NCI-H1092 treated with DMSO at 0.1 percent for 48 hours (cell line): Measurements from ENCODE around the gene ANKH.
"Not testable (repeated sequence)": the region's sequence is repeated elsewhere in the genome, so short reads cannot be mapped to it uniquely, and the experiment has no call there.

Experiments
- DNase-seq: peaks from one replicate; lab custom pipeline; 2025; lab: John Stamatoyannopoulos, UW

Gene ANKH

DNA sequence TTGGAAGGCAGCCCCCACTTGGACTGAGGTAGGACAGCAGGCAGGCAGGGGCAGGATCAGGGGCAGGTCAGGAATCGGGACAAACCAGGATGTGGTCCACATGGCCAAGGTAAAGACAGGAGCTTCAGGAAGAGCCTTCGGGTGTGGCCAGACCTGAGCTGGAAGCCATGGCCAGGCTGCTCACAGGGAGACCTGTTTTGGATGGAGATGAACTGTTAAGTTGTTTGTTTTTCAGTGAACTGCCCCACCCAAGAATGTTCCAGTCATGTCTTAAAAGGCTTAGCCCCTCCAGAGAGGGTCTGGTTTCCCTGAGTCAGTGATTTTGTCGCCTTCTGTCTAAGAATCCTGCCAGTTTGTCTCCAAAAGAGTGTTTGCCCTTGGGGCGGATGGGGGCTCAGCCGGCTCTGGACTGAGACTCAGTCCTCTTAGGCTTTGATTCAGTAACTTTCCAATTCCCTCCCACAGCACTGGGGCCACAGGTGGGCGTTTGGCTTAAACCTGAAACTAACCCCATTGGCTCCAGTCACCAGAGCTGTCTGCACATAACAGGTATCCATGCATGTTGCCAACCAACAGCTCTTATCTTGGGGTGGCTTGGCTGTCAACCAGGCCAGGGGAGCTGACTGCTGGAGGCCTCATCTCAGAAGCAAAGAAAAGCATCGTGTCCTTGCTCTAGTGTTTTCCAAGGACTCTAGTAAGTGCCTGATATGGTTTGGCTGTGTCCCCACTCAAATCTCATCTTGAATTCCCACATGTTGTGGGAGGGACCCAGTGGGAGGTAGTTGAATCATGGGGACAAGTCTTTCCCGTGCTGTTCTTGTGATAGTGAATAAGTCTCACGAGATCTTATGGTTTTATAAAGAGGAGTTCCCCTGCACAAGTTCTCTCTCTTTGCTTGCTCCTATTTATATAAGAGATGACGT lies 11.3 kb upstream of the ANKH start:
- no peak for DNase-seq

DNA sequence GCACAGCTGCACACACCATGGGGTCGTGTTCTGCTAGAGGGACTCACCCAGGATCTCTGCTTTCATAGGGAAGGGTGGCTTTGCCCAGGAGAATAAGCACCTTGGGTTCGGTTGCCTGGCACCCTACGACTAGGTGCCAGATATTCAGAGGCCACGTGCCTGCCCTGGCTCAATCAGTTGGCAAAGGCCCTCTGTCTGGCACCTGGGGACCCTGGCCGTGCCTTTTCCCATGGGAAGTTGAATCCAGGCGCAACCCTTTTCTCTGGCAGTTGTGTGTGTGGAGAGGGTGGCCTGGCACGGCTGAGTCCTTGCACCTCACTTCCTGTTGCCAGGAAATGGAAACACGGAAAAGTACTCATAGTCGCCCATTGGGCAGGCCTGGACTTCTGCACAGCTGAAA lies 10.2 kb upstream of the ANKH start:
- peak; percentile 26 for DNase-seq

DNA sequence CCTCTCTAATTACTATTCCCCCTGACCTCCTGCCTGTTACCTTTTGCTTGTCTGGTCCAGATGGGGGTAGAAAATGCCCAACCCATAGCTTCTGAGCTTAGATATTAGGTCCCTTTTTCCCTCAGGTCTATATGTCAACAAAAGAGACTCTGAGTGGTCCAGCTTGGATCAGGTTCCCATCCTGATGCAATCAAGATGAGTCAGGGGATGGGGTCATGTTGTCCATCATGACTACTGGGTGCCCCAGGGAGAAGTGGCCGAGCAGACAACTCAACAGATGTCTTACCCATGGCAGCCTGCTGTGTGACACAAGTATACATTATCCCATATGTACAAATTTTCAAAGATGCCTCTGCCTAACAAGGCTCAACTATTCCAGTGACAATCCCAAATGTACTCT lies 9.1 kb upstream of the ANKH start:
- DNase-seq, result no peak

DNA sequence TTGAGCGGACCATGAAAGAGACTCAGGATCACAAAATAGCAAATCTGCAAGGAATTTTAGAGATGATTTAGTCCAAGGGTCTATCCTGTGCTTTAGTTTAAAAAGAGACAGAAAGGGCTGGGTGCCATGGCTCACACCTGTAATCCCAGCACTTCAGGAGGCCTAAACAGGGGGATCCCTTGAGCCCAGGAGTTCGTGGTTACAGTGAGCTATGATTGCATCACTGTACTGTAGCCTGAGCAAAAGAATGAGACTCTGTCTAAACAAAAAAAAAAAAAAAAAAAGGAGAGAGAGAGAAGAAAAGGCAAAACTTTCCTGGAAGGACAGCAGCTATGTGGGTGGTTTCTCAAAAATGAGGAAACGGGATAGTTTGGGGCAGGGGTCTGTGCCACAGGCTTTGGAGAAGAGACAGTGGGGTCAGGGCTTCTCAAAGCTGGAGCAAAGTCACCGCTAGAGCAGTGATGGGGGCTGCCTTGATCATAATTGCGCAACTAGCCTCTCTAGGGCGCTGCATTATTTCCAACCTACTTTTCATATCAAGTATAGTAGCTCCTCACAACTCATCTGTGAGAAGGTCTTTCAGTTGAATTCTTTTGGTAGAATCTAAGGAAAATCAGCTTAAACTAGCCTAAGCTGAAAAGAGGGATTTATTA lies 8.5 kb upstream of the ANKH start:
- no peak for DNase-seq

DNA sequence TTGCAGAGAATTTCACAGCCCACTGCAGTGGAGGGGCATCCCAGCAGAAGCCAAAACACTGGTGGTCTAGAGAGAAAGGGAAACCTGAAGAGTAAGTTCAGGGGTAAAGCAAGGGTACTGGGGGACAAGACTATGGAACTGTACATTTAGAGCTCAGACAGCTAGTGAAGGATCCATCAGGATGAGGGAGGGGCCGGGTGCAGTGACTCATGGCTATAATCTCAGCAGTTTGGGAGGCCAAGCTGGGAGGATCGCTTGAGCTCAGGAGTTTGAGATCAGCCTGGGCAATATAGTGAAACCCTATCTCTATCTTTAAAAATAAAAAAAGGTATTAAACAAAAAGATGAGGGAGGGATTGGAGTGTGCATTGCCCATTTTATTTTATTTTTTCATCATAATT lies 7.8 kb upstream of the ANKH start:
- DNase-seq, result no peak

DNA sequence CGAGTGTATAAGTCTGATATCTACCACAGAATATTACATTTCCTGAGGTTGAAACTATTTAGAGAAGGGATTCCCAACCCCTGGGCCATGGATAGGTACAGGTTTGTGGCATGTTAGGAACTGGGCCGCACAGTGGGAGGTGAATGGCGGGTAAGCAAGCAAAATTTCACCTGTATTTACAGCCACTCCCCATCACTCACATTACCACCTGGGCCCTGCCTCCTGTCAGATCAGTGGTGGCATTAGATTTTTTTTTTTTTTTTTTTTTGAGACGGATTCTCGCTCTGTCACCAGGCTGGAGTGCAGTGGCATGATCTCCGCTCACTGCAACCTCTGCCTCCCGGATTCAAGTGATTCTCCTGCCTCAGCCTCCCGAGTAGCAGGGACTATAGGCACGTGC lies 6.6 kb upstream of the ANKH start:
- not testable (repeated sequence) for DNase-seq

DNA sequence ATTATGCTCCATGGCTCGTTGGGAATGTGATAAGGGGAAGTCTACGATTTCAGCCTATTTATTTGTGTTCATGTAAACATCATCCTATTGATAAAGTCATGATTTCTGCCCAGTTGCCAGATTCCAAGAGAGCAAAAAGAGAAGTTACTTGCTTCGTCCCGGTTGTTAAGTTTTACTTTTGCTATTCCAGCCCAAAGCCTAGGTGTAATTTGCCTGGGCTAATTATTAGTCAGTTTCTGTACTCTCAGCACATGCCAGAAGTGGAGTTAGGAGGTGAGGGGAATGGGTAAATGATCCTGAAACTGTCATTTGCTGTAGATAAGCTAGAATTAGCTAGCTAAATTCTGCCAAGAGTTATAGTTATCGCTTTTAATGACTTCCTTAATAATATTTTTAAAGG lies 4.5 kb upstream of the ANKH start:
- DNase-seq, result no peak

DNA sequence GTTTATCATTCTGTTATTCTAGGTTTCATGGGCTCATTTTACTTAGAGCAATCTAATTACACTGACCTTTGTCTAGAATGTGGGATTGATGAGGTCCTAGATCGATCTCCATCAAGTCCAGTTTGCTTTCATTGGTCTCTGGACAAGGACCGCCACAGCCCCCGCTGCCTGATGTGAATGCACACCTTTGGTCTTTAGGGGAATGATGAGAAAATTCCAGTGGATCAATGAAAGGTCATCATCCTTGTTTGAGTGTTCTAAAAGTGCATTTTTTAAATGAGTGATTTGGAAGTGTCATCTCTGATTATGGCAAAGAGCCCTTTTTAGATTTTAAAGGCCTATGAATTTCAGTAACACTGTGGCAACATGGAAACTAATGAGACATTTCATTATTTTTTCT lies 2.2 kb upstream of the ANKH start:
- DNase-seq, result no peak

DNA sequence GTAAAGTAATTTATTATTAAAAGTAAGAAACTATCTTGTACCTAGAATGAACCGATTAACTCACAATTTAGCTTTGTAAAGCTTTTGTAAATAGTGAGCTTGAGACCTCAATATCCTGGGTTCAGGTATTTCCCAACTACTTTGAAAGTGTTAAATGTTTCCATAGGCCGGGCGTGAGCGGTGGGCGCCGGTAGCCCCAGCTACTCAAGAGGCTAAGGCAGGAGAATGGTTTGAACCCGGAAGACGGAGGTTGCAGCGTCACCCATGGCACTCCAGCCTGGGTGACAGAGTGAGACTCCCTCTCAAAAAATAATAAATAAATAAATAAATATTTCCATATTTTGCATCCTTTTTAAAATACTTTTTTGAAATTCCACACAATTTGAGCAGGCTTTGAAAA lies 1.5 kb upstream of the ANKH start:
- no peak for DNase-seq

DNA sequence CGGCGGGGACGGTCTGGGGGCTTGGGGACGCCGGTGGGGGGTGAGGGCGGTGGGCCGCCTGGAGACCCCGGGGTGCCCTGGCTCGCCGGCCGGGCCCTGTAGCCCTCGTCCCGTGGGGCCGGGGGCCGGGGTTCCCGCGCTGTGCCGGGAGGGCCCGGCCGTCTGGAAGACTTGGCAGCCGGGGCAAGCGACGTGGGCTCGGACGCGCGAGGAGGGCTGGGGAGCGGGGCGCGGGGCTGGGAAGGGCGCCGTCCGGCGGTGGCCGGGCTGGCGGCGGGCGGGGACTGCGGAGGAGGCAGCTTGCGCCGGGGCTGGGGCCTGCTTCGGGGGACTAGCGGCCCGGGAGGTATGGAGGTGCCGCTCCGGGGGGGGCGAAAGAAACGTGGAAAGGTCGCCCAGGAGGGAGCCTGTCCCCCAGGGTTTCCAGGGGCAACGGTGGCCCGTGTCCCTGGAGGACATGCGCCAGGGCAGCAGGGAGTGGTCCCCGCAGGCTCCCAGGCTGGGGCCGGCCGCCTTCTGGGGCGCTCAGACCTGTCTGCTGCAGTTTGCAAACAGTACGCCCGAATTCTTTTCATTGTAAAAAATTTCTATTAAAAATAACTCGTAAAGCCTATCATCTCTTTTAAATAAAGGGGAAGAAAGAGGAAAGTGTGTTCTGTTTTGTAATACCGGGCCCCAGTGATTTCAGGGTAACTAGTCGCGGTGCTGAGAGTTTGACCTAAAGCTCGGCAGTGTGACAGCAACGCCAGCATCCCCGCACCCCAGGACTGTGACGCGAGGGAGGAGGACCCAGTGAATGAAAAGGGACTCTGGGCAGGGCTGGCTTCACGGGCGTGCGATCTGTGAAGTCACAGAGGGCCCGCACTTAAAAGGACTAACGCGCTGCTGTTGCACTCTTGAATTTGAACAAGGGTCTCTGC lies 752 bp upstream of the ANKH start:
- peak; percentile 71 for DNase-seq

DNA sequence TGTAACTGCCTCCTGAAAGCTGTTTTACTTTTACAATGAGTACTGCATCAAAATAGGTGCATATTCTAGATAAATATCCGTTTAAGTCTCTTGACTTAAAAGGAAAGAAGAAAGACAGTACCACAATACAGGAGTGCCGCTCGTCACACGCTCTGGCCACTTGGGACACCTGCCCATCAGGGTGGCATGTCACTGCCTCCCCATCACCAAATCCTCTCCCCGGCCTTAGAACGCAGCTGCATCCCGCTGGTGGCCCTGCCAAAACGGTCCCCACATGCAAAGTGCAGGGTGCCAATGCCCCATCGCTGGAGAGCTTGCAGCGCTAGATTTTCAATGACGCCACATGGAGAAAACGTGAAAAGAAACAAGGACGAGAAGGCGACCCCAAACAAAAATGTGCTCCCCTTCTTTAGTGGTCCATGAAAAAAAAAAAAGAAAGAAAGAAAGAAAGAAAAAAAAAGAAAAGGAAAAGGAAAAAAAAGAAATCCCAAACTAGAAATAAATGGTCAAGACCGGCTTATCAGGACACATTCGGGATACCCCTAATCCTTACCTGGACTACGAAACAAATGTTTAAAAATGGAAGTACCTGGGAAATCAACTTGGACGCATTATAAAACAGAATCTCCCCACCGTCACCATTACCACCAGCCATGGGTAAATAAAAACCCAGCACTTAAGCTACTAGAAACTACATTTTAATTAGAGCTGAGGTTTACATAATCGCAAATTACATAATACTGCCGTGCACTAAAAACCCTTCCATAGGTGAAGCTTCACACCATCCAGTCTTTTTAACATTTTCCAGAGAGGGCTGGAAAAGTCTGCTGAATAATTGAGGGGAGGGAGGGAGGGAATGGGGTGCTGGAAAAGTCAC lies 1.0 kb downstream of the ANKH start:
- peak; percentile 60 for DNase-seq

DNA sequence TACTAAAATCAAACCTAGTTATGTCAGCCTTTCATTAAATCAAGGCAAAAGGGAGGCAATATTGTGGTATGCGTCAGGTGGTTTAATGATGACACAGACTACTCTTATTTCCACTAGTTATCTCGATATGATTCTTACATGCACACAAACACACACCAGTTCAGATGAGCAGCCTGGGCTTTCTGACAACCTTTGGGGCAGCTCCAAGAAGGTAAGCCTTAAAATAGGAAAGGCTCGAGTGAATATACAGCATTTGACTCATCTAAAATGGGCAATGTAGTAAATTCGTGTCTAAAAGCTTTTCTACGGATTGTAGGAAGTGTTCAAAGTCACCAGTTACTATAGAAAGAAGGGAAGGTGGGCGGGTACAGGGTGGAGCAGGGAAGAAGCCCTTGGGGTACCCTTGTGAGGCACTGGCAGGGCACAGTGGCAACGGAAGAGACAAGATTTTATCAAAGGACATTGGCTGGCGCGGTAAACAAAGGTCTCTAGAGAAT lies 1.9 kb downstream of the ANKH start:
- DNase-seq, result no peak

DNA sequence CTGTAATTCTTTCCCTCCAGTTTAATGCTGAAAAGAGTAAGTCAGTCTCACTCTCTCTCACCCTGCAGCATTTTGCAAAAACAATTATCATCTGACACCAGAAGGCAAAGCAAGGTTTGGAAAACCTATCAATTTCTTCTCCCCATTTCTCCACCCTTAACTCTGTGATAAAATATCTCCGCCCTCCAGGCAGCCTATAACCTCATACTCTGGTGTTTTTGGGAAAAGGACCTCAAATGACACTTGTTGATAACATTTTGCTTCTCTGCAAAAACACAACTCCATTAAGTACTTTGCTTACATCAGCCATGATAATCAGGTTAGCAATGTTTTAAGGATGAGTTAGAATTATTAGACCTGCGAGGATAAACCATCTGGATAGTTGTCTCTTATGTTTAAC lies 2.3 kb downstream of the ANKH start:
- no peak for DNase-seq

DNA sequence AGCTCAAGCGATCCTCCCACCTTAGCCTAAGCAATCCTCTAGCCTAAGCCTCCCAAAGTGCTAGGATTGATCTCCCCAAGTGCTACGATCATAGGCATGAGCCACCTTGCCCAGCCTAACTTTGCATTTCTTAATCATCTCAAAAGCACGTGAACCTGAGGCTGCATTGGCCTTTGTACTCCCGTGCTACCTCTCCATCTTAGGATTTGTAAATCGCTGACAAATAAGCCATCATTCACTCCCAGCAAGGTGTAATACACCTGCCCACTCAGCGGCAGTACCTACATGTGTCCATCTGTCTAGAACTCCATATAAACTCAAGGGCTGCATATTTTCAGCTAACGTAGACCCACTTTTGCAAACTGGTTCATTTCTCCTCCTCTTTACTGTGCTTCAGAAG lies 2.8 kb downstream of the ANKH start:
- DNase-seq, result no peak

DNA sequence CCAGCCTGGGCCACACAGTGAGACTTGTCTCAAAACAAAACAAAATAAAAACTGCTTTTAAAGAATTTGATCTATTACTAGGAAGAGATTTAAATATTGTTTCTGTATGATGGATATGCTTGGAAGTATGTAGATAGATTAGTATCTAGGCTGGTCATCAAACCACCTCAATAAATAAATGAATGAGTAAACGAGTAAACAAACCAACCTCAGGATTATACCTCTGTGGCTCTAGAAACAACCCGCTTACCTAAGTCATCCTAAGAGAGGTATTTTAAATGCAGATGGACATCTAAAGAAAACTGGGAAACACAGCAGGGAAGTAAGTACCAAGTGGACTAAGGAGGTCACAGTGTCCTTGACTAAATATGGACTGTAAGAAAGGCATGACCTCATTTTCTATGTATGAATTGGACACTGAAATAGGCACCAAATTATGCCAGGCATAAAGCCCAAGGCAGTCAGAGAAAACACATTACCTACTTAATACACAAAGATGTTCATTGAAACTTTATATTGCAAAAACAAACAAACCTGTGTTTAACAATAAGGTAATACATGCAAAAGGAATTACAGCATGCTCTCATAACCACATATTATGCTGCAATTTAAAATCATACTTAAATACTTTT lies 7.3 kb downstream of the ANKH start:
- no peak for DNase-seq

DNA sequence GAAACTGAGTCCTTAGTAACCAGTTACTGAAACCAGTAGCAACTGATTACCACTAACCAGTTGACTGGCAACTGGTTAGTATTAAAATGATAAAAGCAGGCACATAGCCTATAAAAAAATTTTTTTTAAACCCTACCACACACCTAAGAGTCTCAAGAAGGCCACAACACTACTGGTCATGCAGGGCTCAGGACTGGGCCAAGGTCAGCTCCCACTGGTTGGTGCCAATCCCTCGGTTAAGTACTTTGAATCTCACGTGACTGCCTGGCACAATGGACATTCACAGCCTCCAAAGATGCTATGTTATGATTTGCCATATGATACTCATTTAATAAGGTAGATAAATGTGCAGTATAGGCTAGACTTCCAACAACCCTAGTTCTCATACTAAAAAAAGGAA lies 8.5 kb downstream of the ANKH start:
- DNase-seq, result no peak

DNA sequence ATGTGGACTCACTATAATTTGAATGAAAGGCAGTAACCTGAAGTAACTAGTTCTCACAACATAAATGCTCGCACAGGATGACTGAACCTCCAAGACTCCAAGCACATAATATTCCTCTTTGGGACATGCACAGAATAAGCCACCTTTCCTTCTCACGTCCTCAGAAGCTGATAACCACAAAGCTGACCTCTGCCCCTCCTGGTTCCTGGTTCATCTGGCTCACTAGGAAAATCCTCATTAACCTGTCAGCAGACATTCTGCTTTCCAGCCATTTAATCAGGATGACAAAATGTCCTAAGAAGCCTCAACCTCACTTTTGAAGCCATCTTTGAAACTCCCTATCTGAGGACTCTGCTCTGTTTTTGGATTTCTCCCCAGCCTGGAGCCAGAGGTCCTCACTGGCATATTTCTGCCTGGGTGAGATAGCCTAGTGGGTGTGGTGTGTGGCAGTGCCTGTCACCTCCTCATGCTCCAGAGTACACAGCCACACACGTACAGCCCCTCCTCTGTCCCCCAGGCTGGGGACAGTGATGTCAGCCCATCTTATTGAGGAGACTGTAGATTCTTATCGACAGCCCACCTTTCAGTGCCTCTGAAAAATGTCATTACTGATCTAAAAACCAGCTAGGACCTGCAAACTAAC lies 10.3 kb downstream of the ANKH start:
- DNase-seq, result no peak

DNA sequence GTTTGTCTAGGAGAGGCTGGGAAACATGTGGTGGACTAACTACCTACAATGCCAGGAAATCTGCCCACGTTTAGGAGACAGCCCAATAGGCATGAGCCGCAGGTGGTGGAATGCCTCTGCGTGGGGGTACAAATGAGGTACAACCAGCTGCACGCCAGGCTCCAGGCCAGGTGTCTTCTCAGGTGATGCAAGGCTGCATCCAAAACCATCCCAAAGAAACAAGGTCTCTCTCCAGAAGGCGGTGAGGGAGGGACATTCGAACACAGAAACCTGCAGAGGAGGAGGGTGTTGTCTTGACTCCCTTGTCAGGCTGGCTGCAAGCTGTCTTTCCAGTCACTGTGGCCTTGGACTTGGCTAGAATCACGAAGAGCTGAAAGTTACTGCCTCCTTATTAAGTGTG lies 11.6 kb downstream of the ANKH start:
- DNase-seq, result no peak

DNA sequence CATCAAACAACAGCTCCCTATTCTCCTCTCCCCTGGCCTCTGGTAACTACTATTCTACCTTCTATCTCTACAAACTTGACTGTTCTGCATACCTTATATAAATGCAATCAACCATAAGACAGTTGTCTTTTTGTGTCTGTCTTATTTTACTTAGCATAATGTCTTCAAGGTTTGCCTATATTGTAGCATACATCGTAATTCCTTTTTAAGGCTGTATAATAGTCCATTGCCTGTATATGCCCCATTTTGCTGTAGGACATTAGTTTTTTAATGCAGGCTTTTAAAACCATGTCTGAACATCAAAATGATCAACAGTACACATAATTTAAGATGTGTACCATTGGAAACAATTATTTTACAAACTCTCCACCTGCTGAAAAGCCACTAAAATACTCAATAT lies 12.4 kb downstream of the ANKH start:
- DNase-seq, result no peak

DNA sequence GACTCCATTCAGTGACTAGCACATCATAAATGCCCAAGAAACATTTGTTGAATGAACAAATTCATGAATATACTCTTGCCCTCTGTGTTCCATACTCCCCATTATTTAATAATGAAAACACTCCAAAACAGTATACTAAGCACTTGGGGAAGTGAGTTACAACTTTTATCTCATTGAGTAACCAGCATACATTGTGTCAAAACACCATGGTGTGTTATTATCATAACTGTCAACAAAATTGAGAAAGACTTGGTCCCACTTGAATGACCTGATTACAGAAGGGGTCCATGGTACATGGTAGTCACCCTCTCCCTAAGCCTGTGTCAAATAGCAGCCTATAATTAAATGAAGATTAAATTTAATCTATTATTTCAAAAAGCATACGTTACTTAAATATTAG lies 16.2 kb downstream of the ANKH start:
- no peak for DNase-seq
